ENCODE data around the gene ZSCAN32. TPM values are rescaled to one million over a fixed set of nuclear protein-coding genes. Genes with fewer than 3 reads are reported as not detected.
A peak's percentile ranks its signal among the peaks of the same experiment; 100 is the strongest.

The ZSCAN32 gene
- total and polyA plus RNA-seq, 2 donors from 2014 or later, result 9.8 to 16.3 TPM

GRCh38 chr16:3349175-3349574, 51.6 kb downstream of the ZSCAN32 start:
- DNase-seq, result no peak
- intact Hi-C loops (cut with DNase I), result no loop called here
- Histone ChIP-seq H3K27ac (ENCODE audit: low read depth in 2 of 2, low read length in 2 of 2) (no peak overlapping the region), H3K27me3 (ENCODE audit: control insufficient read depth, insufficient read depth, low read length) (no peaks in the 10 kb centered on the region), H3K36me3 (ENCODE audit: control insufficient read depth in 2 of 3, insufficient read depth in 3 of 3, low read length in 3 of 3) (no peaks in the 10 kb centered on the region), H3K9me3 (ENCODE audit: control insufficient read depth in 2 of 3, insufficient read depth in 1 of 3, low read length in 3 of 3) (no peaks in the 10 kb centered on the region), H3K4me3 (ENCODE audit: low read length in 3 of 3) (no peak overlapping the region), H3K9ac (ENCODE audit: low read length in 3 of 3) (no peak overlapping the region), H3K4me1 (ENCODE audit: control insufficient read depth in 2 of 3, insufficient read depth in 2 of 3, low read depth in 1 of 3, low read length in 3 of 3) (no peaks in the 10 kb centered on the region)
- TF ChIP-seq CTCF (IDR thresholded peaks at IDR 0.05; ENCODE audit: borderline replicate concordance, extremely low read depth, insufficient read depth), result no peak
- FAIRE-seq, result no peak

GRCh38 chr16:3348547-3349167, 52.1 kb downstream of the ZSCAN32 start:
- no peak for TF ChIP-seq CTCF (IDR thresholded peaks at IDR 0.05; ENCODE audit: borderline replicate concordance, extremely low read depth, insufficient read depth)
- Histone ChIP-seq H3K36me3 (ENCODE audit: control insufficient read depth in 2 of 3, insufficient read depth in 3 of 3, low read length in 3 of 3) (no peaks in the 10 kb centered on the region), H3K27ac (ENCODE audit: low read depth in 2 of 2, low read length in 2 of 2) (no peak overlapping the region), H3K4me3 (ENCODE audit: low read length in 3 of 3) (no peak overlapping the region), H3K9me3 (ENCODE audit: control insufficient read depth in 2 of 3, insufficient read depth in 1 of 3, low read length in 3 of 3) (no peaks in the 10 kb centered on the region), H3K9ac (ENCODE audit: low read length in 3 of 3) (no peak overlapping the region), H3K4me1 (ENCODE audit: control insufficient read depth in 2 of 3, insufficient read depth in 2 of 3, low read depth in 1 of 3, low read length in 3 of 3) (no peaks in the 10 kb centered on the region), H3K27me3 (ENCODE audit: control insufficient read depth, insufficient read depth, low read length) (no peaks in the 10 kb centered on the region)
- no peak for FAIRE-seq
- DNase-seq, result peak in 3 of 5 donors; percentile 10 to 22 (median 10)
- intact Hi-C loops (cut with DNase I), result no loop called here

- H3K9me3 ChIP-seq (ENCODE audit: control insufficient read depth in 2 of 3, insufficient read depth in 1 of 3, low read length in 3 of 3), result no peaks in the 10 kb centered on the region
- DNase-seq (no peak), FAIRE-seq (no peak)
- no peak overlapping the region for H3K4me3 ChIP-seq (ENCODE audit: low read length in 3 of 3)
- no peaks in the 10 kb centered on the region for H3K36me3 ChIP-seq (ENCODE audit: control insufficient read depth in 2 of 3, insufficient read depth in 3 of 3, low read length in 3 of 3)
- H3K4me1 ChIP-seq (ENCODE audit: control insufficient read depth in 2 of 3, insufficient read depth in 2 of 3, low read depth in 1 of 3, low read length in 3 of 3), result no peaks in the 10 kb centered on the region
- no peak for TF ChIP-seq CTCF (IDR thresholded peaks at IDR 0.05; ENCODE audit: borderline replicate concordance, extremely low read depth, insufficient read depth)
- no peak overlapping the region for H3K9ac ChIP-seq (ENCODE audit: low read length in 3 of 3)
- no peak overlapping the region for H3K27ac ChIP-seq (ENCODE audit: low read depth in 2 of 2, low read length in 2 of 2)
- intact Hi-C loops (cut with DNase I), result no loop called here
- H3K27me3 ChIP-seq (ENCODE audit: control insufficient read depth, insufficient read depth, low read length), result no peaks in the 10 kb centered on the region
Measured at GRCh38 chr16:3347586-3347985, 53.2 kb downstream of the ZSCAN32 start.

GRCh38 chr16:3346041-3346440, 54.8 kb downstream of the ZSCAN32 start:
- FAIRE-seq, result no peak
- no peaks in the 10 kb centered on the region for H3K27me3 ChIP-seq (ENCODE audit: control insufficient read depth, insufficient read depth, low read length)
- no peak overlapping the region for H3K27ac ChIP-seq (ENCODE audit: low read depth in 2 of 2, low read length in 2 of 2)
- DNase-seq, result no peak
- intact Hi-C loops (cut with DNase I), result no loop called here
- no peak overlapping the region for H3K4me3 ChIP-seq (ENCODE audit: low read length in 3 of 3)
- TF ChIP-seq CTCF (IDR thresholded peaks at IDR 0.05; ENCODE audit: borderline replicate concordance, extremely low read depth, insufficient read depth), result no peak
- H3K4me1 ChIP-seq (ENCODE audit: control insufficient read depth in 2 of 3, insufficient read depth in 2 of 3, low read depth in 1 of 3, low read length in 3 of 3), result no peaks in the 10 kb centered on the region
- H3K9ac ChIP-seq (ENCODE audit: low read length in 3 of 3), result no peak overlapping the region
- H3K36me3 ChIP-seq (ENCODE audit: control insufficient read depth in 2 of 3, insufficient read depth in 3 of 3, low read length in 3 of 3), result no peaks in the 10 kb centered on the region
- no peaks in the 10 kb centered on the region for H3K9me3 ChIP-seq (ENCODE audit: control insufficient read depth in 2 of 3, insufficient read depth in 1 of 3, low read length in 3 of 3)

Data from kidney (tissue), 14 donors.